Fibroblast of the aortic adventitia (primary cell): ENCODE measurements around the gene UNC5CL. TPM values are rescaled to one million over a fixed set of nuclear protein-coding genes. Genes with fewer than 3 reads are reported as not detected.

ENCODE experiments used
- DNase-seq: peaks from one replicate; pipeline ENCODE4 v3.0.0-alpha.2; 2010; ENCODE audit warnings: low read depth
- H3K4me3 ChIP-seq: 2 replicates; pipeline ENCODE4 v1.5.1; 2011; ENCODE audit warnings: low read depth, mild to moderate bottlenecking, control low read depth, low read length, moderate library complexity
- CTCF ChIP-seq: IDR thresholded peaks from 2 replicates; pipeline ENCODE4 v1.5.1; 2011; ENCODE audit warnings: mild to moderate bottlenecking, low read length, control low read depth, inconsistent platforms; ENCODE audit not compliant: insufficient read depth
- total RNA-seq: library from RNA; depleted of rRNA; stranded (reverse); fragments of >200 nt; gene quantifications from 2 replicates; pipeline ENCODE4 v1.2.3, GENCODE V29; 2012; ENCODE audit warnings: low replicate concordance

UNC5CL gene
- total RNA-seq, 1 donor: not detected

GRCh38 chr6:40989204-40990169 lies 49.5 kb downstream of the UNC5CL start:
- no peak for DNase-seq
- no peak for TF ChIP-seq CTCF
- H3K4me3 ChIP-seq: no peak overlapping the region

- no peak for TF ChIP-seq CTCF
- DNase-seq: no peak
- no peak overlapping the region for H3K4me3 ChIP-seq
Observed at GRCh38 chr6:40988634-40989033, 50.4 kb downstream of the UNC5CL start.

GRCh38 chr6:40986921-40987819 lies 51.9 kb downstream of the UNC5CL start:
- TF ChIP-seq CTCF: no peak
- no peak overlapping the region for H3K4me3 ChIP-seq
- no peak for DNase-seq

- no peak for DNase-seq
Observed at GRCh38 chr6:40986364-40986763, 52.7 kb downstream of the UNC5CL start.

GRCh38 chr6:40983752-40984151 lies 55.3 kb downstream of the UNC5CL start:
- no peak overlapping the region for H3K4me3 ChIP-seq
- no peak for TF ChIP-seq CTCF
- no peak for DNase-seq

More at GRCh38 chr6:40986364-40986763, 52.7 kb downstream of the UNC5CL start:
- no peak for TF ChIP-seq CTCF
- H3K4me3 ChIP-seq: no peak overlapping the region

- no peak overlapping the region for H3K4me3 ChIP-seq
- no peak for DNase-seq
- TF ChIP-seq CTCF: no peak
Observed at GRCh38 chr6:40982917-40983316, 56.1 kb downstream of the UNC5CL start.
